ENCODE measurements around the gene DNTT. TPM values are rescaled to one million over a fixed set of nuclear protein-coding genes. Genes with fewer than 3 reads are reported as not detected.

The DNTT gene
- polyA plus RNA-seq, 2 donors: not detected

DNA sequence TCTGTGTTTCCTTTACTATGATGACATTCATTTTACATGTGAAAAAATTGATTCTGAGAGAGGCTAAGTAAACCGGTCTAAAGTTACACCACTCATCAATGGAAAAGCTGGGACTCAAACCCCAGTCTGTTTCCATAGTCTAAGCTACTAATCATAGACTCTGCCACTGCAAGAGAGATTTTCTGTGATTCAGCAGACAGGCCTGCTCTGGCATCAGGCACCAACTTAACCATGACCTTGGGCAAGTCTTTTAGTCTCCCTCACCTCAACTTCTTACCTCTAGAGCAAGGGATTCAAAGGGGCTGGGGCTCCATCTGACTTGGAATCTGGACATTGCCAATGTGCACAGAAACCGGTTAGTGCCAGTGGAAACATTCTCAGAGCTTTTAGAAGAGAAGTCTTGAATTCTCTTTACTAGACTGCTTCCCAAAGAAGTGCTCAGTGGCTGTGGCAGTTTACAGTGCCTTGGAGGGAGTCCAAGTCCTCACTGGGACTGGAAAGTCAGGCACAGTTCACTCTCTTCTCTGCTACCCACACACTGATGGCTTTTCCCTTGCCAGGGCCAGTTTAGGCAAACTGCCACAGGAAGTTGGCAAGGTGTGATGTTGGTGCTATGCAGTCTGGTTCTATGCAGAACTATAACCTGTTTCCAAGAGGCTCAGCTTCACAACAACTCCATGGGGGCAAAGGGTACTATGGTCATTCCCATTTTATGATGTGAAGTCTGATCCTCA, 28.4 kb upstream of the DNTT start:
- Histone ChIP-seq H3K27ac (ENCODE audit: low read depth in 2 of 2, low read length in 1 of 2) (peak overlapping the region; percentile 47 to 82), H3K4me1 (ENCODE audit: control insufficient read depth in 2 of 2, insufficient read depth in 2 of 2, low read length in 1 of 2) (peaks cover 0 to 9% of the 10 kb centered on the region in 2 donors), H3K4me3 (ENCODE audit: low read depth in 1 of 2, low read length in 2 of 2) (no peak overlapping the region), H3K27me3 (ENCODE audit: control insufficient read depth in 1 of 2, insufficient read depth in 2 of 2, low read length in 2 of 2) (no peaks in the 10 kb centered on the region), H3K36me3 (ENCODE audit: control insufficient read depth in 2 of 2, insufficient read depth in 2 of 2, low read length in 1 of 2) (no peaks in the 10 kb centered on the region), H3K9me3 (ENCODE audit: control insufficient read depth in 2 of 2, insufficient read depth in 1 of 2, low read depth in 1 of 2, low read length in 1 of 2) (no peaks in the 10 kb centered on the region)
- 54 to 63% methylated on average over 2 of the region's 2 CpGs for WGBS, 2 donors

DNA sequence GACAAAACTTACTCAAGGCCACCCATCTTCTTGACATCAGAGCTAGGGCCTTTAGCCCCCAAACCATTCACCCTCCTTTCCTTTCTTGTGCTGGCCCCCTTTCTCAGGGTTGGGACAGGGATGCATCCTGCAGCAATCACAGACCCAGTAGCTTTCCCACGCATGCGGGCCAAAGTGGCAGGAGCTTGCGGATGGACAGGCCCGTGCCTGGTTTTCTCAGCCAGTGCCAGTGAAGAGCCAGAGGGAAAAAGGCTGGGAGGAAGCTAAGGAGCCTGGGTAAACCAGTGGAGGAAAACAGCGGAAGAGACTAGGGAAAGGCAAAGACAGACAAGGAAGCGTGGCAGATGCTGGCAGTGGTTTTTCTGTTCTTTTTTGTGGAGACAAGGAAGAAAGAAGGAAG, 27.8 kb upstream of the DNTT start:
- peak overlapping the region; percentile 47 to 79 for H3K27ac ChIP-seq (ENCODE audit: low read depth in 2 of 2, low read length in 1 of 2)
- H3K9me3 ChIP-seq (ENCODE audit: control insufficient read depth in 2 of 2, insufficient read depth in 1 of 2, low read depth in 1 of 2, low read length in 1 of 2): no peaks in the 10 kb centered on the region
- 58 to 66% methylated on average over 6 of the region's 6 CpGs for WGBS, 2 donors
- H3K4me1 ChIP-seq (ENCODE audit: control insufficient read depth in 2 of 2, insufficient read depth in 2 of 2, low read length in 1 of 2): peaks cover 0 to 9% of the 10 kb centered on the region in 2 donors
- H3K4me3 ChIP-seq (ENCODE audit: low read depth in 1 of 2, low read length in 2 of 2): no peak overlapping the region
- H3K36me3 ChIP-seq (ENCODE audit: control insufficient read depth in 2 of 2, insufficient read depth in 2 of 2, low read length in 1 of 2): no peaks in the 10 kb centered on the region
- no peaks in the 10 kb centered on the region for H3K27me3 ChIP-seq (ENCODE audit: control insufficient read depth in 1 of 2, insufficient read depth in 2 of 2, low read length in 2 of 2)

DNA sequence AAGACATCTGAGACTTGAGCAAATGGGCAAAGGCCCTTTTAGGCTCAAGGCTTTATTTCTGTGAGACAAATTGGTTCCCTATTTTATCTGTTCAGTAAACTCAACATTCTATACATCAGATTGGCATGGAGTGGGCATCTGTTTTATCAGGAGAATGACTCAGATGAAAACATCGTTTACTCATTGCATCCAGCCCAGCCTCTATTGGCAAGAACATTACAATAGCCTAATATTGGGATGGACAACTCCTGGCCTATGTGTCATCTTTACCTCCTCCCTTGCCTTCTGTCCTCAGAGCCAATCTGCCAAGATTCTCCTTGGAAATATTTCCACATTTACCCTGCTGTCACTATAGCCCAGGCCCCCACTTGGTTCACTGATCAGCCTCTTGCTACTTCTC, 27.4 kb upstream of the DNTT start:
- peak overlapping the region in 1 of 2 donors; percentile 47 for H3K27ac ChIP-seq (ENCODE audit: low read depth in 2 of 2, low read length in 1 of 2)
- no peaks in the 10 kb centered on the region for H3K36me3 ChIP-seq (ENCODE audit: control insufficient read depth in 2 of 2, insufficient read depth in 2 of 2, low read length in 1 of 2)
- 44 to 55% methylated on average over 1 of the region's 1 CpG for WGBS, 2 donors

GRCh38 chr10:96279191-96279641, 25.0 kb upstream of the DNTT start:
- Histone ChIP-seq H3K27me3 (ENCODE audit: control insufficient read depth in 1 of 2, insufficient read depth in 2 of 2, low read length in 2 of 2) (no peaks in the 10 kb centered on the region), H3K4me1 (ENCODE audit: control insufficient read depth in 2 of 2, insufficient read depth in 2 of 2, low read length in 1 of 2) (peaks cover 0 to 2% of the 10 kb centered on the region in 2 donors), H3K27ac (ENCODE audit: low read depth in 2 of 2, low read length in 1 of 2) (no peak overlapping the region), H3K4me3 (ENCODE audit: low read depth in 1 of 2, low read length in 2 of 2) (no peak overlapping the region), H3K36me3 (ENCODE audit: control insufficient read depth in 2 of 2, insufficient read depth in 2 of 2, low read length in 1 of 2) (no peaks in the 10 kb centered on the region), H3K9me3 (ENCODE audit: control insufficient read depth in 2 of 2, insufficient read depth in 1 of 2, low read depth in 1 of 2, low read length in 1 of 2) (no peaks in the 10 kb centered on the region)
- 90 to 94% methylated on average over 3 of the region's 3 CpGs for WGBS, 2 donors

More for the DNA sequence above, 27.4 kb upstream of the DNTT start:
- Histone ChIP-seq H3K4me3 (ENCODE audit: low read depth in 1 of 2, low read length in 2 of 2) (no peak overlapping the region), H3K27me3 (ENCODE audit: control insufficient read depth in 1 of 2, insufficient read depth in 2 of 2, low read length in 2 of 2) (no peaks in the 10 kb centered on the region), H3K4me1 (ENCODE audit: control insufficient read depth in 2 of 2, insufficient read depth in 2 of 2, low read length in 1 of 2) (peaks cover 0 to 9% of the 10 kb centered on the region in 2 donors), H3K9me3 (ENCODE audit: control insufficient read depth in 2 of 2, insufficient read depth in 1 of 2, low read depth in 1 of 2, low read length in 1 of 2) (no peaks in the 10 kb centered on the region)

GRCh38 chr10:96280859-96281258, 23.4 kb upstream of the DNTT start:
- no peaks in the 10 kb centered on the region for H3K36me3 ChIP-seq (ENCODE audit: control insufficient read depth in 2 of 2, insufficient read depth in 2 of 2, low read length in 1 of 2)
- no peak overlapping the region for H3K27ac ChIP-seq (ENCODE audit: low read depth in 2 of 2, low read length in 1 of 2)
- WGBS, 2 donors: 62 to 64% methylated on average over 2 of the region's 2 CpGs

GRCh38 chr10:96281444-96282029, 22.7 kb upstream of the DNTT start:
- H3K36me3 ChIP-seq (ENCODE audit: control insufficient read depth in 2 of 2, insufficient read depth in 2 of 2, low read length in 1 of 2): no peaks in the 10 kb centered on the region
- H3K27me3 ChIP-seq (ENCODE audit: control insufficient read depth in 1 of 2, insufficient read depth in 2 of 2, low read length in 2 of 2): no peaks in the 10 kb centered on the region
- H3K4me1 ChIP-seq (ENCODE audit: control insufficient read depth in 2 of 2, insufficient read depth in 2 of 2, low read length in 1 of 2): no peaks in the 10 kb centered on the region
- no peak overlapping the region for H3K4me3 ChIP-seq (ENCODE audit: low read depth in 1 of 2, low read length in 2 of 2)
- WGBS, 2 donors: 86 to 88% methylated on average over 3 of the region's 3 CpGs
- H3K27ac ChIP-seq (ENCODE audit: low read depth in 2 of 2, low read length in 1 of 2): no peak overlapping the region
- H3K9me3 ChIP-seq (ENCODE audit: control insufficient read depth in 2 of 2, insufficient read depth in 1 of 2, low read depth in 1 of 2, low read length in 1 of 2): no peaks in the 10 kb centered on the region

More at GRCh38 chr10:96280859-96281258, 23.4 kb upstream of the DNTT start:
- Histone ChIP-seq H3K4me3 (ENCODE audit: low read depth in 1 of 2, low read length in 2 of 2) (no peak overlapping the region), H3K27me3 (ENCODE audit: control insufficient read depth in 1 of 2, insufficient read depth in 2 of 2, low read length in 2 of 2) (no peaks in the 10 kb centered on the region), H3K9me3 (ENCODE audit: control insufficient read depth in 2 of 2, insufficient read depth in 1 of 2, low read depth in 1 of 2, low read length in 1 of 2) (no peaks in the 10 kb centered on the region), H3K4me1 (ENCODE audit: control insufficient read depth in 2 of 2, insufficient read depth in 2 of 2, low read length in 1 of 2) (peaks cover 0 to 2% of the 10 kb centered on the region in 2 donors)

GRCh38 chr10:96283351-96283750, 20.9 kb upstream of the DNTT start:
- Histone ChIP-seq H3K4me3 (ENCODE audit: low read depth in 1 of 2, low read length in 2 of 2) (no peak overlapping the region), H3K9me3 (ENCODE audit: control insufficient read depth in 2 of 2, insufficient read depth in 1 of 2, low read depth in 1 of 2, low read length in 1 of 2) (no peaks in the 10 kb centered on the region), H3K4me1 (ENCODE audit: control insufficient read depth in 2 of 2, insufficient read depth in 2 of 2, low read length in 1 of 2) (peaks cover 0 to 2% of the 10 kb centered on the region in 2 donors), H3K27me3 (ENCODE audit: control insufficient read depth in 1 of 2, insufficient read depth in 2 of 2, low read length in 2 of 2) (no peaks in the 10 kb centered on the region), H3K27ac (ENCODE audit: low read depth in 2 of 2, low read length in 1 of 2) (no peak overlapping the region), H3K36me3 (ENCODE audit: control insufficient read depth in 2 of 2, insufficient read depth in 2 of 2, low read length in 1 of 2) (no peaks in the 10 kb centered on the region)
- WGBS, 2 donors: 57 to 59% methylated on average over 2 of the region's 2 CpGs

DNA sequence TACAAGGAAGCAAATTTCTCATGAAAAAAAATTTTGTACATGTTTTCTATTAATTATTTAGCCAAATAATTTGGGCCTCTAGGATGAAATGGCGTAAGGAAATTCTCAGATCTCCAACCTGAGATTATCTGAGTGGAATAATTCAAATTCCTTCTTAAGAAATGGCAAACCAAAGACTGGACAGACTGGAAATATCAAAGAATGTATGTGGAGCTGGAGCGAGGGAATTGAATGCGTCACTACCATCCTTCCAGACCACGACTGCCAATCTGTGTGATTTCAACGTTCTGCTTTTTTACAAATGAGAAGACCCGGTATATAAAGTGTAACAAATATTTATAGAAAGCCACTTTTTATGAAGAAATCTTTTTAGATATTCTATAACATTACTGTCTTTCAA, 20.5 kb upstream of the DNTT start:
- Histone ChIP-seq H3K9me3 (ENCODE audit: control insufficient read depth in 2 of 2, insufficient read depth in 1 of 2, low read depth in 1 of 2, low read length in 1 of 2) (no peaks in the 10 kb centered on the region), H3K27me3 (ENCODE audit: control insufficient read depth in 1 of 2, insufficient read depth in 2 of 2, low read length in 2 of 2) (no peaks in the 10 kb centered on the region), H3K27ac (ENCODE audit: low read depth in 2 of 2, low read length in 1 of 2) (no peak overlapping the region), H3K4me1 (ENCODE audit: control insufficient read depth in 2 of 2, insufficient read depth in 2 of 2, low read length in 1 of 2) (peaks cover 0 to 2% of the 10 kb centered on the region in 2 donors), H3K36me3 (ENCODE audit: control insufficient read depth in 2 of 2, insufficient read depth in 2 of 2, low read length in 1 of 2) (no peaks in the 10 kb centered on the region), H3K4me3 (ENCODE audit: low read depth in 1 of 2, low read length in 2 of 2) (no peak overlapping the region)
- WGBS, 2 donors: 81 to 88% methylated on average over 6 of the region's 6 CpGs

DNA sequence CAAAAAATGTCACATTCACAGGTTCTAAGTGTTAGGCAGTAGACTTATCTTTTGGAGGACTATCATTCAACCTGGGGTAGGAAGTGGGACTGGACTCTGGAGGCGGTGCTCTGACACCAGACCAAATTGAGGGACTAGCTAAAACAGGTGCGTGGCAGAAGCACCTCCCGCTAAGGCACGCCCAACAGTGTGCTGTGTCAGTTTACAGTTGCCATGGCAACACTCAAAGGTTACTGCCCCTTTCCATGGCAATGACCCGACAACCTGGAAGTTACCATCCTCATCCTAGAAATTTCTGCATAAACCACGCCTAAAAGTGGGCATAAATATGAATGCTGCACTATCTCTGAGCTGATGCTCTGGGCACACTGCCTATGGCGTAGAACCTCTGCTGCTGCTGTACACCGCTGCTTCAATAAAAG, 18.9 kb upstream of the DNTT start:
- no peak overlapping the region for H3K4me3 ChIP-seq (ENCODE audit: low read depth in 1 of 2, low read length in 2 of 2)
- WGBS, 2 donors: 75 to 84% methylated on average over 8 of the region's 8 CpGs
- H3K4me1 ChIP-seq (ENCODE audit: control insufficient read depth in 2 of 2, insufficient read depth in 2 of 2, low read length in 1 of 2): peaks cover 0 to 2% of the 10 kb centered on the region in 2 donors
- H3K27ac ChIP-seq (ENCODE audit: low read depth in 2 of 2, low read length in 1 of 2): no peak overlapping the region
- no peaks in the 10 kb centered on the region for H3K36me3 ChIP-seq (ENCODE audit: control insufficient read depth in 2 of 2, insufficient read depth in 2 of 2, low read length in 1 of 2)
- no peaks in the 10 kb centered on the region for H3K9me3 ChIP-seq (ENCODE audit: control insufficient read depth in 2 of 2, insufficient read depth in 1 of 2, low read depth in 1 of 2, low read length in 1 of 2)
- no peaks in the 10 kb centered on the region for H3K27me3 ChIP-seq (ENCODE audit: control insufficient read depth in 1 of 2, insufficient read depth in 2 of 2, low read length in 2 of 2)
